H1 (cell line): ENCODE data around the gene DIPK1B. TPM values are rescaled to one million over a fixed set of nuclear protein-coding genes. Genes with fewer than 3 reads are reported as not detected.

Experiments used
- ATF2 ChIP-seq: IDR thresholded peaks from 2 replicates; pipeline ENCODE4 v1.6.1; 2012; ENCODE audit warnings: low read length, inconsistent platforms
- CBX8 ChIP-seq: fragments of 300-800, 300-1000 bp; sonication (generic); IDR thresholded peaks from 2 replicates; pipeline ENCODE4 v1.7.1; 2016; ENCODE audit warnings: low read depth, low read length, borderline replicate concordance
- CHD7 ChIP-seq: fragments of 300-600 bp; sonication (generic); IDR thresholded peaks from 2 replicates; pipeline ENCODE4 v1.7.1; 2012; ENCODE audit warnings: low read length, moderate library complexity, mild to moderate bottlenecking, inconsistent platforms; ENCODE audit not compliant: insufficient replicate concordance
- MAFK ChIP-seq: IDR thresholded peaks from 2 replicates; pipeline ENCODE4 v1.6.1; 2012; ENCODE audit warnings: low read depth, mild to moderate bottlenecking, improper control_type of control experiment, low read length
- POU5F1 ChIP-seq: IDR thresholded peaks from 2 replicates; pipeline ENCODE4 v1.6.1; 2011; ENCODE audit warnings: low read depth, mild to moderate bottlenecking, low read length, moderate library complexity
- SRF ChIP-seq: IDR thresholded peaks from 2 replicates; pipeline ENCODE4 v1.6.1; 2011; ENCODE audit warnings: mild to moderate bottlenecking, low read depth, low read length, moderate library complexity
- YY1 ChIP-seq: IDR thresholded peaks from 2 replicates; pipeline ENCODE4 v1.6.1; 2011; ENCODE audit warnings: low read depth, mild to moderate bottlenecking, low read length
- polyA plus RNA-seq, 7 experiments: library from polyadenylated mRNA; depleted of rRNA in 3 of 7; stranded (reverse) in 5 of 7; unstranded in 2 of 7; fragments of >200 nt in 5 of 7; fragments of 200-250 nt in 2 of 7; gene quantifications; 1 replicate in 5 of 7; 2 replicates in 1 of 7; 4 replicates in 1 of 7; pipeline versions ENCODE4 v1.2.1 to v1.2.3, GENCODE V29; 2011 to 2013; ENCODE audit warnings: missing spikeins in 2 of 7, mixed read lengths in 2 of 7
- total RNA-seq: library from RNA; stranded (reverse); fragmentation: NEBNext Ultra II Directional; extraction: Animal tissue kit (Norgen Biotek cat#: 25700); gene quantifications from 2 replicates; pipeline ENCODE4 v1.2.1, GENCODE V29; 2021

The DIPK1B gene
- total and polyA plus RNA-seq, 2 of the 8 experiments (the other 6 are each of a cell fraction or from before 2014, with no cell fraction given), result 32.3 to 64.8 TPM

GRCh38 chr9:136697146-136697820 is 15.1 kb upstream of the DIPK1B start (continued):
- TF ChIP-seq MAFK (no peak), SRF (no peak), ATF2 (no peak), CHD7 (no peak), POU5F1 (no peak), YY1 (no peak), CBX8 (no peak)
